HepG2 (cell line): ENCODE data around the gene WDR59. TPM values are rescaled to one million over a fixed set of nuclear protein-coding genes. Genes with fewer than 3 reads are reported as not detected.

Experiments
- DNMT3B ChIP-seq: conservative IDR thresholded peaks from 2 replicates; pipeline ENCODE4 v1.6.1; 2016; ENCODE audit warnings: missing biosample characterization, control low read depth
- KAT8 ChIP-seq: IDR thresholded peaks from 2 replicates; pipeline ENCODE4 v1.6.1; 2016; ENCODE audit warnings: missing genetic modification reagents, missing compliant biosample characterization
- KLF12 ChIP-seq: sonication (generic); formaldehyde crosslinking; IDR thresholded peaks from 2 replicates; pipeline ENCODE4 v1.4.0; 2020; ENCODE audit warnings: missing genetic modification reagents, borderline replicate concordance
- NFE2L1 ChIP-seq: sonication (generic); formaldehyde crosslinking; IDR thresholded peaks from 2 replicates; pipeline ENCODE4 v1.4.0; 2020; ENCODE audit warnings: missing genetic modification reagents, mild to moderate bottlenecking, borderline replicate concordance
- POLR2AphosphoS2 ChIP-seq: IDR thresholded peaks from 2 replicates; pipeline ENCODE4 v1.6.1; 2011; ENCODE audit warnings: low read depth, low read length, improper control_type of control experiment
- RFX5 ChIP-seq: IDR thresholded peaks from 2 replicates; pipeline ENCODE4 v1.6.1; 2011; ENCODE audit warnings: low read depth, low read length, improper control_type of control experiment
- RXRB ChIP-seq: IDR thresholded peaks from 2 replicates; pipeline ENCODE4 v1.6.1; 2016; ENCODE audit warnings: borderline replicate concordance, missing genetic modification reagents, missing compliant biosample characterization
- TCF12 ChIP-seq, 2 experiments: fragments of 450-650 bp in 1 of 2; sonication (generic) in 1 of 2; formaldehyde crosslinking in 1 of 2; IDR thresholded peaks; 2 replicates each; pipeline versions ENCODE4 v1.6.1 to v1.8.0; 2017 to 2022; ENCODE audit warnings: antibody characterized with exemption in 1 of 2, mild to moderate bottlenecking in 1 of 2, missing genetic modification reagents in 1 of 2, moderate library complexity in 1 of 2
- ZFP36 ChIP-seq: fragments of 150-350 bp; IDR thresholded peaks from 2 replicates; pipeline ENCODE4 v1.6.1; 2018; ENCODE audit warnings: borderline replicate concordance, low read length, low read depth; ENCODE audit not compliant: partially characterized antibody
- ZMYM2 ChIP-seq: sonication (generic); formaldehyde crosslinking; IDR thresholded peaks from 2 replicates; pipeline ENCODE4 v1.8.0; 2022; ENCODE audit warnings: mild to moderate bottlenecking, missing genetic modification reagents
- ZNF101 ChIP-seq: sonication (generic); formaldehyde crosslinking; IDR thresholded peaks from 2 replicates; pipeline ENCODE4 v1.4.0; 2020; ENCODE audit warnings: mild to moderate bottlenecking, low read depth, missing genetic modification reagents, borderline replicate concordance
- ZNF780A ChIP-seq: sonication (generic); formaldehyde crosslinking; IDR thresholded peaks from 2 replicates; pipeline ENCODE4 v1.8.0; 2022; ENCODE audit warnings: mild to moderate bottlenecking, missing genetic modification reagents, moderate library complexity
- ZSCAN21 ChIP-seq: sonication (generic); formaldehyde crosslinking; IDR thresholded peaks from 2 replicates; pipeline ENCODE4 v1.8.0; 2022; ENCODE audit warnings: mild to moderate bottlenecking, missing genetic modification reagents, moderate library complexity, borderline replicate concordance
- ZZZ3 ChIP-seq: sonication (generic); formaldehyde crosslinking; IDR thresholded peaks from 2 replicates; pipeline ENCODE4 v1.4.0; 2020; ENCODE audit warnings: missing genetic modification reagents, mild to moderate bottlenecking, borderline replicate concordance
- polyA plus RNA-seq, 8 experiments: library from polyadenylated mRNA; depleted of rRNA in 3 of 8; stranded (reverse) in 7 of 8; unstranded in 1 of 8; fragments of >200 nt; fragmentation: Illumina TruSeq in 4 of 8; extraction: Trizol in 4 of 8; gene quantifications; 2 replicates each; pipeline versions ENCODE4 v1.2.1 to v1.2.3, GENCODE V29; 2011 to 2016; ENCODE audit warnings: low read depth in 4 of 8, missing spikeins in 1 of 8, mixed read lengths in 1 of 8; ENCODE audit not compliant: insufficient read depth in 1 of 8
- total RNA-seq, 5 experiments: library from RNA; depleted of rRNA; stranded (reverse); fragments of >200 nt; fragmentation: Illumina TruSeq; extraction: Trizol; gene quantifications; 2 replicates each; pipeline ENCODE4 v1.2.3, GENCODE V29; 2016; ENCODE audit warnings: low read depth in 1 of 5
- TF ChIP-seq, protein P1 (sequence below): IDR thresholded peaks from 2 replicates; pipeline ENCODE4 v1.6.1; 2012; ENCODE audit warnings: low read length, improper control_type of control experiment
- TF ChIP-seq, protein P2 (sequence below): sonication (generic); formaldehyde crosslinking; IDR thresholded peaks from 2 replicates; pipeline ENCODE4 v1.4.0; 2020; ENCODE audit warnings: mild to moderate bottlenecking, low read depth, missing genetic modification reagents
- TF ChIP-seq, protein P3 (sequence below): sonication (generic); formaldehyde crosslinking; IDR thresholded peaks from 2 replicates; pipeline ENCODE4 v1.4.0; 2020; ENCODE audit warnings: low read depth, mild to moderate bottlenecking, missing genetic modification reagents
- TF ChIP-seq, protein P4 (sequence below): sonication (generic); formaldehyde crosslinking; IDR thresholded peaks from 2 replicates; pipeline ENCODE4 v1.8.0; 2022; ENCODE audit warnings: mild to moderate bottlenecking, missing genetic modification reagents, moderate library complexity

The WDR59 gene
- total and polyA plus RNA-seq, 2 of the 13 experiments (the other 11 are each of a cell fraction or from before 2014, with no cell fraction given) = 65.2 to 306 TPM

DNA sequence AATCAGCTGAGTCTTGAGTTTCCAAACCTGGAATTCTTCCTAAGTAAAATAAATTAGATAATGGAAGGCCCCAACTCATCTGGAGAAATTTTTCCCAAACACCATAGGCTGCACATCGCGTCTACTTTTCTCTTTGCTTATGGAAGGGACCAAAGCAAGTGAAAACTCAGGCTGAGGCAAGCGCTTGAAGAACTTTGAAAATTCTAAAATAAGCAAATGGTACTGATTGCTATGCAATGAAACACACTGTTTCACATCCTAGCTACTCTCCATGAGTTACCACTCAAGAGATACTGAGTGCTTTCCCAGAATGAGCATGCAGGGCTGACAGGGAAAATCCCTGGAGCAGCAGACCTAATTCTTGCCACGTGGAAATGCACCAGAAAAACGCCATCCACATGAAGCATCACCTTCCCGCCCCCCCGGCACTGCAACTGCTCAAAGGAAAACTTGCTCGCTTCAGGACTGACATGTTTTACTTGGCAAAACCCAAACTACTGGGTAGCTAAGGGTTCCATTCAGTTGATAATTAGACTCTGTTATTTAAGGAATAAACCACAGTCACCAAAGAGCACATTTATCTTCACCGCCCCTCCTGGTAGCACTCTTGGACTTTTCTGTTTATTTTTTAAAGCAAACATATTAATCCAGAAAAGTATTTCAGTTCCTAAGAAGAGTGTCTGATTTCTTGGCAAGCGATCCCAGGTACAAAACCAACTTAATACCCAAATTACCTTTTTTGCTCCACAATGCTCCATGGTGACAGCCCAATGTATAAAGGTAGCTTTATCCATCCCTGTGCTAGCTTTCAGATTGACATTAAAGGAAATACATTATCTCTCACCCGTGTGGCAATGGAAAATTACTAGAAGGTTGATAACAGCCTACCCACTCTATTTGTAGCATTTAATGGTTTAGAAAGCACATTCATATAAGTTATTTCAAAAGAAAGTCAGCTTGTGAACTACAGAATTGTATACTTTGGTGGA, 62.5 kb downstream of the WDR59 start (continued):
- TF ChIP-seq NFE2L1 (no peak), ZZZ3 (CRISPR knock-in tag) (no peak), KAT8 (CRISPR knock-in tag) (peak; percentile 44; the same call in 1 of the 2 replicates), ZNF780A (CRISPR knock-in tag) (no peak), TCF12 (IDR thresholded peaks at IDR 0.05) (no peak), TCF12 (CRISPR knock-in tag; IDR thresholded peaks at IDR 0.05) (no peak), RFX5 (no peak), DNMT3B (no peak), ZNF101 (0 out of 2 replicates have a peak, but pooled peaks have one; percentile 32), POLR2AphosphoS2 (no peak), KLF12 (CRISPR knock-in tag) (no peak), ZSCAN21 (peak; percentile 61; the same call in 1 of the 2 replicates), RXRB (CRISPR knock-in tag) (0 out of 2 replicates have a peak, but pooled peaks have one; percentile 10), ZFP36 (no peak), ZMYM2 (CRISPR knock-in tag) (no peak)
- TF ChIP-seq, protein P1, sequence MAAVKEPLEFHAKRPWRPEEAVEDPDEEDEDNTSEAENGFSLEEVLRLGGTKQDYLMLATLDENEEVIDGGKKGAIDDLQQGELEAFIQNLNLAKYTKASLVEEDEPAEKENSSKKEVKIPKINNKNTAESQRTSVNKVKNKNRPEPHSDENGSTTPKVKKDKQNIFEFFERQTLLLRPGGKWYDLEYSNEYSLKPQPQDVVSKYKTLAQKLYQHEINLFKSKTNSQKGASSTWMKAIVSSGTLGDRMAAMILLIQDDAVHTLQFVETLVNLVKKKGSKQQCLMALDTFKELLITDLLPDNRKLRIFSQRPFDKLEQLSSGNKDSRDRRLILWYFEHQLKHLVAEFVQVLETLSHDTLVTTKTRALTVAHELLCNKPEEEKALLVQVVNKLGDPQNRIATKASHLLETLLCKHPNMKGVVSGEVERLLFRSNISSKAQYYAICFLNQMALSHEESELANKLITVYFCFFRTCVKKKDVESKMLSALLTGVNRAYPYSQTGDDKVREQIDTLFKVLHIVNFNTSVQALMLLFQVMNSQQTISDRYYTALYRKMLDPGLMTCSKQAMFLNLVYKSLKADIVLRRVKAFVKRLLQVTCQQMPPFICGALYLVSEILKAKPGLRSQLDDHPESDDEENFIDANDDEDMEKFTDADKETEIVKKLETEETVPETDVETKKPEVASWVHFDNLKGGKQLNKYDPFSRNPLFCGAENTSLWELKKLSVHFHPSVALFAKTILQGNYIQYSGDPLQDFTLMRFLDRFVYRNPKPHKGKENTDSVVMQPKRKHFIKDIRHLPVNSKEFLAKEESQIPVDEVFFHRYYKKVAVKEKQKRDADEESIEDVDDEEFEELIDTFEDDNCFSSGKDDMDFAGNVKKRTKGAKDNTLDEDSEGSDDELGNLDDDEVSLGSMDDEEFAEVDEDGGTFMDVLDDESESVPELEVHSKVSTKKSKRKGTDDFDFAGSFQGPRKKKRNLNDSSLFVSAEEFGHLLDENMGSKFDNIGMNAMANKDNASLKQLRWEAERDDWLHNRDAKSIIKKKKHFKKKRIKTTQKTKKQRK = no peak
- TF ChIP-seq, protein P2, sequence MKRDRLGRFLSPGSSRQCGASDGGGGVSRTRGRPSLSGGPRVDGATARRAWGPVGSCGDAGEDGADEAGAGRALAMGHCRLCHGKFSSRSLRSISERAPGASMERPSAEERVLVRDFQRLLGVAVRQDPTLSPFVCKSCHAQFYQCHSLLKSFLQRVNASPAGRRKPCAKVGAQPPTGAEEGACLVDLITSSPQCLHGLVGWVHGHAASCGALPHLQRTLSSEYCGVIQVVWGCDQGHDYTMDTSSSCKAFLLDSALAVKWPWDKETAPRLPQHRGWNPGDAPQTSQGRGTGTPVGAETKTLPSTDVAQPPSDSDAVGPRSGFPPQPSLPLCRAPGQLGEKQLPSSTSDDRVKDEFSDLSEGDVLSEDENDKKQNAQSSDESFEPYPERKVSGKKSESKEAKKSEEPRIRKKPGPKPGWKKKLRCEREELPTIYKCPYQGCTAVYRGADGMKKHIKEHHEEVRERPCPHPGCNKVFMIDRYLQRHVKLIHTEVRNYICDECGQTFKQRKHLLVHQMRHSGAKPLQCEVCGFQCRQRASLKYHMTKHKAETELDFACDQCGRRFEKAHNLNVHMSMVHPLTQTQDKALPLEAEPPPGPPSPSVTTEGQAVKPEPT (CRISPR knock-in tag) = no peak
- TF ChIP-seq, protein P3, sequence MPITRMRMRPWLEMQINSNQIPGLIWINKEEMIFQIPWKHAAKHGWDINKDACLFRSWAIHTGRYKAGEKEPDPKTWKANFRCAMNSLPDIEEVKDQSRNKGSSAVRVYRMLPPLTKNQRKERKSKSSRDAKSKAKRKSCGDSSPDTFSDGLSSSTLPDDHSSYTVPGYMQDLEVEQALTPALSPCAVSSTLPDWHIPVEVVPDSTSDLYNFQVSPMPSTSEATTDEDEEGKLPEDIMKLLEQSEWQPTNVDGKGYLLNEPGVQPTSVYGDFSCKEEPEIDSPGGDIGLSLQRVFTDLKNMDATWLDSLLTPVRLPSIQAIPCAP (CRISPR knock-in tag) = no peak
- TF ChIP-seq, protein P4, sequence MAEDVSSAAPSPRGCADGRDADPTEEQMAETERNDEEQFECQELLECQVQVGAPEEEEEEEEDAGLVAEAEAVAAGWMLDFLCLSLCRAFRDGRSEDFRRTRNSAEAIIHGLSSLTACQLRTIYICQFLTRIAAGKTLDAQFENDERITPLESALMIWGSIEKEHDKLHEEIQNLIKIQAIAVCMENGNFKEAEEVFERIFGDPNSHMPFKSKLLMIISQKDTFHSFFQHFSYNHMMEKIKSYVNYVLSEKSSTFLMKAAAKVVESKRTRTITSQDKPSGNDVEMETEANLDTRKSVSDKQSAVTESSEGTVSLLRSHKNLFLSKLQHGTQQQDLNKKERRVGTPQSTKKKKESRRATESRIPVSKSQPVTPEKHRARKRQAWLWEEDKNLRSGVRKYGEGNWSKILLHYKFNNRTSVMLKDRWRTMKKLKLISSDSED (CRISPR knock-in tag) = no peak
